ENCODE measurements around the gene EXO1.

DNA sequence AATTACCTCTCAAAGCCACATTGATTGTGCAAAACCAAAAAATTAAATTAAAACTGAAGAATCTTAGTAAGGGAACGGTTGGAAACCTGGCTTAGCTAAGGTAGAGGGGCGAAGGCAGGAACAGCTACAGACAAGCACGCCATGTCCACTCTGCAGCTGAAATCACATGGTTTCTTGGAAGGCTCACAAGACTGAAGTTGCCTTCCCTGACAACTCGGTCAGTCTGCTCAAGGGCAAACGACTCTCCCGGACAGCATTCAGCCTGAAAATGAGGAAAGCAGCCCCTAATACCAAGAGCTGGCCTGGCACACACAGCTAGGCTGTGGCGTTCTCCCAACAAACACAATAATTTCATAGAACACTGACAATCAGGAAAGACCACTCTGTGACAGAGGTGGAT is 86.9 kb downstream of the EXO1 start:
- TF ChIP-seq ELF4 (IDR thresholded peaks at IDR 0.05) (no peak), FOXM1 (IDR thresholded peaks at IDR 0.05; ENCODE audit: borderline replicate concordance) (no peak), ARNT (IDR thresholded peaks at IDR 0.05) (no peak), L3MBTL2 (conservative IDR thresholded peaks at IDR 0.05) (no peak), ZNF384 (IDR thresholded peaks at IDR 0.05) (no peak), SUZ12 (IDR thresholded peaks at IDR 0.05) (no peak), FOXK2 (IDR thresholded peaks at IDR 0.05) (no peak), HDGF (IDR thresholded peaks at IDR 0.05; ENCODE audit: borderline replicate concordance) (no peak), SP1 (IDR thresholded peaks at IDR 0.05) (no peak), BHLHE40 (IDR thresholded peaks at IDR 0.05; ENCODE audit: borderline replicate concordance) (no peak), NFRKB (IDR thresholded peaks at IDR 0.05) (no peak)
